GM19372 (cell line): ENCODE data around the gene FBXW11.

Source experiments
- ATAC-seq: cut with Tn5 transposase; IDR thresholded peaks from one replicate; pipeline ENCODE4 v1.9.1; 2021; ENCODE audit warnings: mild to moderate bottlenecking, low read depth, moderate library complexity; ENCODE audit not compliant: unreplicated experiment

Gene FBXW11

DNA sequence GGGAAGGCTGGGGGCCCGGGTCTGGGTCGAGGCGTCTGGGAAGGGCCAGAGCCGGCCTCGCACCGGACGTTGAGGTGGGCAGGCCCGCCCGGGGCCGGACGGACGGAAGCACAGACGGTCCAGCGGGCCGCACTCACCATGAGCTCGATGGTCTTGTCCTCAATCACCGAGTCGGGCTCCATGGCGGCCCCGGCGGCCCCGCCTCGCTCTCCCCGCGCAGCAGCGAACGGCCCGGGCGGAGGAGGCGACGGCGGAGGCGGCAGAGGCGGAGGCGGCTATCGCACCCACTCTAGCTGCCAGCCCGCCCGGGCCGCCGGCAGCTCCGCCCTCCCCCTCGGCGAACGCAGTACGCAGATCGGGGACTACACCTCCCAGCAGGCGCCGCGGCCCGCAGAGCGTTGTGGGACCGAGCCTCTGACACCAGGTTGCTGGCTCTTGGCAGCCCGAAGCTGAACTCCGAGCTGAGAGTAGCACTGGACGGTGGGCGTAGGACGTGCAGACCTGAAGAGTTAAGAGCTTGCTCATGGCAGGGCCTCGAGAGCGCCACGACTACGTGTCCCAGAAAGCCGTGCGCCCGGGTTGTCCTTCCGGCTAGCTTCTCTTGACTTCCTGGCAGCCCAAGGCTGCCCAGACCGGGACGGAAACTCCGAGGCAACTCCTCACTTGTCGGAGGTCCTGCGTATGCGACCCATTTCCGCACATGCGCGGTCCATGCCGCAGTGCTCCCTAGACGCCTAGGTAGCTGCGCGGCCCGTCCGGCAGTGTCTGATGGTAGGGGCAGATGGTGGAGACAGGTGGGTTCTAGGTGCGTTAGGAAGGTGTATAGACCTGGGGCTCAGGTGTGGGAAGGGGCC, at the start of gene FBXW11:
Gene FBXW11 (minus strand): TSS at position 318 of the 854 bp plus-strand sequence. CDS start 136 bp downstream, at position 182.
- ATAC-seq = peak; percentile 77

DNA sequence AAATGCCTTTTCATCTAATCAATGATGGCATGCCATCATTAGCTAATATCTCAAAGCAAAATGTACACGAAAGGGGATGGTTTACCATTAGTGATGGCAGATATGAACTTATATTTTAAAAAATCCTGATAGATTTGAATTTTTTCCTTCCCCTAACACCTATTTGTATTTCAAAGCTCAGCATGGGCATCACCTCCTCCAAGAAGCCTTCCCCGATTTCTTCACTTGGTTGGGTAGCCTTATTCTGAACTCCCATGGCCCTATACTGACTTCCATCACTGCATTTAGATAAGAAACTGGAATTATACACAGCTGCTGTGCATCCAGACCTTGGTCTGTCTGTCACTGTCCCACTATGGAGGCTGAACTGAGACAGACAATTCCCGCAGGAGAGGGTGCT, 49.6 kb upstream of the FBXW11 start:
- no peak for ATAC-seq

DNA sequence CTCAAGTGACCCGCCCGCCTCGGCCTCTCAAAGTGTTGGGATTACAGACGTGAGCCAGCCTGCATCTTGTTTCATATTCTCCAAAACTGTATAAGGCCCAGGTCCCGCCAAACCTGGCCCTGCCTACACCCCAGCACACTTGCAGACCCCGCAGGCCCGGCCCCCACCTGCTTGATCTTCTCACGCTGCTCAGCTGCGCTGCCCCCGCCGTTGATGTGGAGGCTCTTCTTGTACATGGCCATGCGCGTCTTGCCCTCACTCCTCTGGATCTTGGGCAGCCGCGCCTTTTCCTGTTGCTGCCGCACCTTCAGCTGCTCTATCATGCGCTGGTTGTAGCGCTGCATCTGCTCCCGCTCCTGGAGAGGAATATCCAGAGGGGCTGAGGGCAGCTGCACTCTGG, 49.0 kb upstream of the FBXW11 start:
- no peak for ATAC-seq

DNA sequence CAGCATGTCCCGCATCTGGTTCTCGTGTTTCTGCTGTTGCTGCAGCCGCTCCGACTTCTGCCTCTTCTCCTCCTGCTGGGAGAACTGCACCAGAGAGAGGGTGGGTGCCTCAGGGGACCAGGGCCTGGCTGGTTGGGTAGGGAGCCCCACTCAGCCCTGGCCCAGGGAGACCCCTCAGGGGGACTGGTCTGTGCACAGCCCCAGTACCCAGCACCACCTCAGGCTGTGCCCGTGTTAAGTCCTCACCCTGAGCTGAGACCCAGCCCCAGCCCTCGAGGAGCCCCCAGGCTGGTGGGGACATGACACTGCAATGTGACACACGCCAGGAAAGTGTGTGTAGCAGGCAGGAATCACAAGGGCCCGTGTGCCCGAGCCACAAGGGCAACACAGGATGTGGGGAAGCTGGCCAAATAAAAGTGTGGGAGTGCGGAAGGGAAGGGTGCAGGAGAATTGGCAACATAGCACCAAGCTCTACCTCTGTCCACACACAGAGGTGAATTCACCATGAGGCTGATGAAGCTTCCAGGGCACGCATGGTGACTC, 48.2 kb upstream of the FBXW11 start:
- no peak for ATAC-seq

DNA sequence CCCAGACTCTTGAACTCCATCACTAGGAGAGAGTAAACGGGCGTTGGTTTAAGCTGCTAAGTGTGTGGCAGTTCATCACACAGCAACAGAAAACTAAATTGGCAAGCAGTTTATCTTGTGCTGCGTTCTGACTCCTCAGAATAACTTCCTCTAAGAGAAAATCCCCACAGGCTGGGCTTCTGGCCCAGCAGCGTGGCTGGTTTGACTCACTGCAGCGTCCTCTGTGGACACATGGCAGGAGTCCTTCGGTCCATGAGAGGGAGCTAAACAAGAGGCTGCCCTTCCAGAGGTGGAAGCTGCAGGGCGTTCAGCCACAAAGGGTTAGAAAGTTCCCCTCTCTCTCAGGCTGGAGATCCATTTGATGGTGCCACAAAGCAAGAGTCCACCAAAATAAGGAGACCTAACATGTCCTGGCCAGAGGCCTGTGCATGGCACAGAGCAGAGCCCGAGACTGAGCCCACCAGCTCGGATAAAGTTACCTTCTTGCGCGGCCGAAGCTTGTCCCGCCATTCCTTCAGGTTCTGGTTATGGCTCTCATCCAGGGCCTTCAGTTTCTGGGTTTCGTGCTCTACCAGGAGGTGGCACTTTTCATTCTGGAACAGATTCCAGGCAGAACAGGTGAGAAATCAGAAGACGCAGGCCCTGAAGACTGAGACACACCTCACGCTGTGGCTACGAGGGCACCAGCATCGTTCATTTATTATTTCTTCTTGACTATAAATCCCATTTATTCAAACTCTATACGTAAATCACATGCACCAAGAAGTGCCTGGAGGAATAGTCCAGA, 46.2 kb upstream of the FBXW11 start:
- no peak for ATAC-seq

DNA sequence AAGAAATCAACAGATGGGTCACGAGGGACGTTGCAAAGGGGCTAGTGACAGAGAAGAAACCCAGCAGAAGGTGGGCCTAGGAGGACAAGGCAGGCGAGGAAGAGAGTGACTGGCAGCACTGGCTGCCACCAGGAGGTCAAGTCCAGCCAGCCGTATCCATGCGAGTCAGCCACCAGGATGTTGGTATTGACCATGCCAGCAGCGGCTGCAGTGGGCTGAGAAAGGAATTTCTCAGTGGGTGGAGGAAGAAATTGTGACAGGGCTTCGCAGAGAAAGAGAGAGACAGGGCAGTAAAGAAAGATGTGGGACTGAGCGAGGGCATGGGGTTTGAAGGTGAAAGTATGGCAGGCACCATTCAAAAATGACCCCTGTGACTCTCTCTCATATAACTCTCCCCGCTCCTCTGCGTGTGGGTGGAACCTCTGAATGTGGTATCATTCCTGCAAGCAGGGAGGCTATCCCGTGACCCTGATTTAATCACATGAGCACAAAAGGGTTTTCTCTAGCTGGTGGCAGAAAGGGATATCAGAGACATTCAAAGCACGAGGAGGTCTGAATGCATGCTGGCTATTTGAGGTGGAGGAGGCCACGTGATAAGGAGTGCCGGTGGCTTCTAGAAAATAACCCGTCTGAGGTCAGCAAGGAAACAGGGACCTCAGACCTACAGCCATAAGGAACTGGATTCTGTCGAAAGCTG, 45.4 kb upstream of the FBXW11 start:
- ATAC-seq = no peak

DNA sequence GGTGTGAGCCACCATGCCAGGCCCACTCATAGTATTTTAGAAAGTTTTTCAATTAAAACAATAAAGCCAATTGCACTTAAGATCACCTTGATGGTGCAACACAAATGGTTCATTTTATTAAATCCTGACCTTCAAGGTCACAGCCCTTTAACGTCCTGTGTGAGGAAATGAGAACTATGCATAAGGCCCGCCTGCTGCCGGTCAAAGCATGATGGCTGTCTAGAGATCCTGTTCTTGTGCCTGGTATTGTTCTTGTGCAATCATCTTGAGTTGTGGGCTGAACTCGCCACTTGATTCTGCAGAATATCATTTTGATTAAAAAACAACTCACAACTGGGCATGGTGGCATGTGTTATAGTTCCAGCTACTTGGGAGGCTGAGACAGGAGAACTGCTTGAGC, 43.6 kb upstream of the FBXW11 start:
- ATAC-seq = no peak

DNA sequence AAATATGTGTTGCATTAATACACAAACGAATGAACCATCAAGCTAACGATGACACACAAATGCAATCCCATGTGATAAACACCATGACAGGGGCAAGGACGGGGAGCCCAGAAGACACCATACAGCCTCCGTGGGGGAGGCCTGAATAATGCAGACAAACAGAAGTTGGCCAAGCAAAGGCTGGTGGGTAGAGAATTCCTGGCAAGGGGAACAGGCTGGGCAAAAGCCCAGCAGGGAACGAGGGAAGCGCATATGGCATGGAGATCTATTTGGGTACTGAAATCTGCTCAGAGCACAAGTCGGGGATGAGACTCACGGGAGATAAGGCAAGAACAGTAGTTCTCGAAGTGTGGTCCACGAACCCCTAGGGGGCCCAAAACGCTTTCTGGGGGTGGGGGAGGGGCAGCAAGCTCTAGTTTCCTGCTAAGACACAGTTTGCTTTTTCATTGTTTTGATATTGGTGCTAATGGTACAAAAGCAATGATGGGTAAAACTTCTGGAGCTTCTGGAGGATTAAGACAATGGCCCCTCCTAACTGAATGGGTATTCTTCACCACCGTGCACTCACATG, 42.9 kb upstream of the FBXW11 start:
- no peak for ATAC-seq

DNA sequence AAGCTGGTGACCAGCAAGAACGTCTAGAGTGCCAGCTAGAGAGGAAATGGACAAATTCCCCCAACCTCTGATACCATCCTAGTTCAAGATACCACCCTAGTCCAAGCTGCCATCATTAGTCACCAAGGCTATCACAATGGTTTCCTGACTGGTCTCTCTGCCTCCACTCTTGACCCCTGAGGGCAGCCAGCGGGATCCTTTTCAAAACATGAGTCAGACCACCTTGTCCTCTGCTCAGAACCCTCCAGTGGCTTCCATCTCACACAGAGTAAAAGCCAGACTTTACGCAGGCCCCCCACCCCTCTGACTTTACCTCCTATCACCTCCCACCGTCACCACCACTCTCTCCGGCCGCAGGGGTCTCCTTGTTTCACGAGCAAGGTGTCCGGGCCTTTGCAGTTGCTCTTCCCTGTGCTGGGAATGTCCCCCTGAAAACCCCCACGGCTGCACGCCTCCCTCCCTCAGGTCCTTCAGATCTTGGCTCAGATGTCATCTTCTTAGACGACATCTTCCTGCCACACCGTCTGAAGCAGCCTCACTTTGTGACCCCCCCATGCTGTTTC, 42.2 kb upstream of the FBXW11 start:
- no peak for ATAC-seq

DNA sequence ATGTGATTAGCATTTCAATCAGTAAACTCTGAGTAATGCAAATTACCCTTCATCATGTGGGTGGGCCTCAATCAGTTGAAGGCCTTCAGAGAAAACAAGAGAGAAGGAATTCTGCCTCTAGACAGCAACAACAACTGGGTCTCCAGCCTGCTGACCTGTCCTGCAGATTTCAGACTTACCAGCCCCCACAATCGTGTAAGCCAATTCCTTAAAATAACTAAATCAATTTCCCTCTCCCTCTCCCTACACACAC, 41.7 kb upstream of the FBXW11 start:
- no peak for ATAC-seq

DNA sequence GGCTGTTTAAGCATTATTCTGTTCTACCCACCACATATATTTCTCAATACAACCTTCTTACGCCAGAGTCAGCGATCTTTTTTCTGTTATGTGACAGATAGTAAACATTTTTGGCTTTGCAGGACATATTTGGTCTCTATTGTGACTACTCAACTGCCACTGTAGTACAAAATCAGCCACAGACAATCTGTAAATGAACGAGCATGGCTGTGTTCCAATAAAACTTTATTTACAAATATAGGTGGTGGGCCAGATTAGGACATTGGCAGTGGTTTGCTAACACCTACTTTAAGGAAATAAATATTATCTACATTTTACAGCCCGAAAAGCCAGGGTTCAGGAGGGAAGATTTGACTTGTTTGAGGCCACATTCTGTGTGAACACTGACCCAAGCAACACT, 40.2 kb upstream of the FBXW11 start:
- no peak for ATAC-seq

DNA sequence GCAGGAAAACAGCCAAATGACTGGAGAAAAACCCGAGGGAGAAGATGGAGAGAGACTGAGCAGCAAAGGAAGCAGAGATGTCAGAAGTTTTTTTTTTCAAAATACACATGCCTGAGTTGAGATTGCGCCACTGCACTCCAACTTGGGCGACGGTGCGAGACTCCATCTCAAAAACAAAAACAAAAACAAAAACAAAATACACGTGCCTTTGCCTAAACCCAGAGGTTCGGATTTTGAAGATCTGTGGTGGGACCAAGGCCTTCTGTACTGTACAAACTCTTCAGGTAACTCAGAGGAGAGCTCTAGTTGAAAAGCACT, 38.8 kb upstream of the FBXW11 start:
- no peak for ATAC-seq

DNA sequence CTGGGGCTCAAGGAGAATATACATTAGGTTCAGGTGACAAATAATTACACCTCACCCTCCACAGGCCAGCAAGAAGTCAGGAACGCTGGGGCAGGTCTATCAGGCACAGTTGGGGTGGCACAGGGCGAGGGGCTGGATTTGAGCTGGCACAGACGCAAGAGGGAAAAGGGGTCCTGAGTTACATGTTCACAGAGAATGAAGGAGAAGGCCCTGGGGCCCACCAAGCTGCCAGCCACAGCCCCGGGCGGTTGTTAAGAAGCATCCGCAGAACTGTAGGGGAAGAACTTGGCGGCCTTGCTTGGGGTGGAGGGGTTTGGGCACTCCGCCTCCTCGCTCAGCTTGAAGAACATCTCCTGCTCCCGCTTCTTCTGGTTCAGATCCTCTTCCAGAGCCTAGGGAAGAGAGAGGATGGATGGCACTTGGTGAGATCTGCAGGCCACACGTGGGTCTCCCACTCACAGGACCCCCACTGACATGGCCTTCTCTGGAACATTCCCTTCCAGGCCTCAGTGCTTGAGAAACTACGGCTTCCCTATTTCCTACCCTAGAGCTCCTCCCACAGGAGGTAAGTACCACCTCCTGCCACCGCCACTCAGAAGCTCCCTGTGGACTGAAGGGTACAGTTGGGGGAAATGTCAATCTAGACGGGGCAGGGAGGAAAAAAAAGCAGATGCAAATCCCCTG, 38.3 kb upstream of the FBXW11 start:
- no peak for ATAC-seq

DNA sequence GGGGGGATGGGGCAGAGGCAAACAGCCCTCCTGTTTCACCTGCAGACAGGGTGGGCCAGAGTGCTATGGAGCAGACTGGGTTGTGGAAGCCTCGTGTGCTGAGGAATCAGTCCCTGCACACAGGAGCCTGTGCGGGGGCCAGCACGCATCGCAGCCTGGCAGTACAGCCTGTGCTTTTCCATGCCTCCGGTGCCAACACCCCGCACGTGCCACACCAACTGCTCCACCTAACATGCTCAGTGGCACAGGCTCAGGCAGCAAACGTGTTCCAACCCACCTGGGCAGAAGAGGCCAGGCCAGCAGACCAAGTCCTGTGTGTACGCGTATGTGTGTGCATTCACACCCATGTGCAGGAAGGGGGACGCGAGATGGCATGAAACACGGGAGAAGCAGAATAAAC, 37.4 kb upstream of the FBXW11 start:
- ATAC-seq = no peak

DNA sequence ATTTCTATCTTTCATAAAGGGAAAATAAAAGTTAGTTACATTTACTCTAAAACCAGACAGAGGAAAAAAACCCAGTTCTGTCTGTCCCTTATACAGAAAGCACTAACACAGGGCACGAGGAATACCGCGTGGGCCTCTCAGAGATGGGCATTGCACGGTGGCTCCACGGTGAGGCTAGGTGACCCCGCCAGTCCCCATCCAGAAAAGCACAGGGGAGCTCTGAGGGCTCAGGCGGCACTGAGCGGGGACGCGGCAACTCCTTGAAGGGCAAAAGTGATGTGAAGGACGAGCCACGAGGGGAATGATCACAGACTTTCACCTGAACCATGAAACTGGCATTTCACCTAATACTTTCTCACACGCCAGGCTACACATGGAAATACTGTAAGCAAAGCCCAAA, 35.7 kb upstream of the FBXW11 start:
- ATAC-seq = no peak

DNA sequence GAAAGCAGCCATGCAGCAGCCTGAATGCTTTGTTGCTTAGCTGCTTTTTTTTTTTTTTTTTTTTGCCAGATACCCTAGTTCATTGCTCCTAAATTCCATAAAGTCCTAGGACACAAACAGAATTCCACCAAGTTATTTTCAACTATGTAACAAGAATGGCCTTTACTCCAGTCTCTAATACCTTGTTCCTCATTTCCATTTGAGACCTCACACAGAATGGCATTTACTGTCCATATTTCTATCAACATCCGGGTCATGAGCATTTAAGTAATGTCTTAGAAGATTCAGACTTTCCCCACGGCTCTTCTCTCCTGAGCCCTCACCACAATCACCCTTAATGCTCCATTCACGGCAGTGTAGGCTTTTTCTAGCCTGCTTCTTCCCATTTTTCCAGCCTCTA, 31.7 kb upstream of the FBXW11 start:
- ATAC-seq = no peak

DNA sequence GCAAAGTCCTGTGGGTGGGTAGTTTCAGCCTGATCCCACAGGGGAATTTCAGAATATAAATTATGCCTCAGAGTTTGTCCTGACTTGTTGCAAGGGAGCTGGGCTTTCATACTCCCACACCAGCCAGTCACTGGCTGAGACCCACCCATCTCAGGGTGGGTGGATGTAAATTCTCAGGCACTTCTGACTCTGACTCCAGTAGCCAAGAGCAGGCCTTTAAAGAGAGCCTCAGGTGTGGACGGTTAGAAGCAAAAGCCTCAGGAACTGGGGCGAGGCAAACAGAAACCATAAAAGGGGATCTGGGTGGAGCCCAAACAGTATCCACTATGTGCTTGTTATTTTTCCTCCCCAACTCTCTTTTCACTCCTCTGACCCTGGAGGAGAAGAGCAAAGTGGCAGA, 28.6 kb upstream of the FBXW11 start:
- ATAC-seq = peak; percentile 88

DNA sequence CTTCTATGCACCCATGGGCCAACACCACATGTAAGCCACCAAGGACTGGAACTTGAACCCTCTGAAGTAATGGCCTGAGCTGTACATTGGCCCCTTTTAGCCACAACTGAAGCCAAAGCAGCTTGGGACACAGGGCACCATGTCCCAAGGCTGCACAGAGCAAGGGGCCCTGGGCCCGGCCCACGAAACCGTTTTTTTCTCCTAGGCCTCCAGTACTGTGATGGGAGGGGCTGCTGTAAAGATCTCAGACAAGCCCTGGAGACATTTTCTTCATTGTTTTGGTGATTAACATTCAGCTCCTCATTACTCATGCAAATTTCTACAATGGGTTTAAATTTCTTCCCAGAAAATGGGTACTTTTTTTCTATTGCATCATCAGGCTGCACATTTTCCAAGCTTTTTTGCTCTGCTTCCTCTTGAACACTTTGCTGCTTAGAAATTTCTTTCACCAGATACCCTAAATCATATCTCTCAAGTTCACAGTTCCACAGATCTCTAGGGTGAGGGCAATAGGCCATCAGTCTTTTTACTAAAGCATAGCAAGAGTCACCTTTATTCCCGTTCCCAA, 25.5 kb upstream of the FBXW11 start:
- ATAC-seq = no peak

DNA sequence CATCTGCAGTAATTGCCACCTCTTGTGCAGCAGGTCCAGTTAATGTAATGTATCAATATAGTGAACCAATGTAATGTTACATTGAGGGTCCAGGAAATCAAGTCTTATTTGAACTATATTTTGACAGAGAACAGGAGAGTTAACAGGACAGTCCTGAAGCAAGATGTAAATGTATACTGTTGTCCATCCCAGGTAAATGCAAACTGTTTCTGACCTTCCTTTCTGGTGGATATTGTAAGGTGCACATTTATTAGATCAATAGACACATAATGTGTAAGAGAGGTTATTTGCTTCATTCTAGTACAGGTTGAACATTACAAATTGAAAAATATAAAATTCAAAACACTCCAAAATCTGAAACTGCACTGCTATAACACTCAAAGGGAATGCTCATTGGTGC, 23.4 kb upstream of the FBXW11 start:
- no peak for ATAC-seq

DNA sequence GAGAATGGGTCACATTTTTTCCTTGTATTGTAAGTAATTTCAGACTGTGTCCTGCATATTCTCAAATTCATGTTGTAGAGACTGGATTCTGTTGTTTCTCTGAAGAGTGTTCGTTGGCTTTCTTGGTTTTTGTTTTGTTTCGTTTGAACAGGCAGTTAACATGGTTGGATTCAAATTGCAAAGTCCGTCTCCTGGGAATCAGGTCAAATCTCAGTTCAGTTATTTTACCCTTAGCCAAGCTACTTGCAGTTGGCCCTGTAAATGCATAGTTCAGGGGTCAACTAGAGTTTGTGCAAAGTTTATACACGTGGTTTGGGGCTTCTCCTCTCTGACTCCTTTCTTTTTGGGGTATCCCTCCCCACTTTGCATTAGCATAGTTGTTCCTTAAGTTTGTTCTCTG, 21.7 kb upstream of the FBXW11 start:
- ATAC-seq = no peak
